Activated CD8-positive, alpha-beta memory T cell treated with anti-CD3 and anti-CD28 coated beads, Interleukin-2, amount 50 U/mL, for 24 hours (primary cell): ENCODE results near the gene ZNF292.
"Not testable (repeated sequence)": the region's sequence is repeated elsewhere in the genome, so short reads cannot be mapped to it uniquely, and the experiment has no call there.

Source experiments
- DNase-seq: peaks from one replicate; pipeline ENCODE4 v3.0.0-alpha.2; 2020; ENCODE audit errors: extremely low read depth

ZNF292 gene

GRCh38 chr6:87276624-87277023 is 121.3 kb downstream of the ZNF292 start:
- DNase-seq, result no peak

- DNase-seq, result no peak
Observed at GRCh38 chr6:87277123-87277522, 121.8 kb downstream of the ZNF292 start.

GRCh38 chr6:87279196-87279595 is 123.8 kb downstream of the ZNF292 start:
- no peak for DNase-seq

GRCh38 chr6:87281426-87281825 is 126.1 kb downstream of the ZNF292 start:
- DNase-seq, result no peak

- no peak for DNase-seq
Observed at GRCh38 chr6:87282743-87283142, 127.4 kb downstream of the ZNF292 start.

- DNase-seq, result no peak
Observed at GRCh38 chr6:87283461-87283860, 128.1 kb downstream of the ZNF292 start.

GRCh38 chr6:87287251-87287650 is 131.9 kb downstream of the ZNF292 start:
- DNase-seq, result no peak

- no peak for DNase-seq
Observed at GRCh38 chr6:87289571-87289970, 134.2 kb downstream of the ZNF292 start.

GRCh38 chr6:87291883-87292282 is 136.5 kb downstream of the ZNF292 start:
- no peak for DNase-seq

GRCh38 chr6:87293526-87293925 is 138.2 kb downstream of the ZNF292 start:
- no peak for DNase-seq

- no peak for DNase-seq
Observed at GRCh38 chr6:87297119-87297518, 141.8 kb downstream of the ZNF292 start.

GRCh38 chr6:87301277-87301676 is 145.9 kb downstream of the ZNF292 start:
- DNase-seq, result not testable (repeated sequence)

- DNase-seq, result no peak
Observed at GRCh38 chr6:87308970-87309369, 153.6 kb downstream of the ZNF292 start.

GRCh38 chr6:87312860-87313259 is 157.5 kb downstream of the ZNF292 start:
- no peak for DNase-seq
